GM23338 (cell line): ENCODE results near the gene KDM7A.

Source experiments
- EZH2 ChIP-seq: fragments of 200-600 bp; sonication (generic); IDR thresholded peaks from one replicate; pipeline ENCODE4 v1.8.0; 2017; ENCODE audit warnings: antibody characterized with exemption, mild to moderate bottlenecking, low read depth; ENCODE audit not compliant: unreplicated experiment
- EZH2phosphoT487 ChIP-seq: fragments of 200-600 bp; sonication (generic); IDR thresholded peaks from one replicate; pipeline ENCODE4 v1.8.1; 2018; ENCODE audit warnings: antibody characterized with exemption; ENCODE audit not compliant: unreplicated experiment
- TF ChIP-seq, protein P1 (sequence below), 2 experiments: fragments of 200-600 bp in 1 of 2; sonication (generic) in 1 of 2; conservative IDR thresholded peaks; 2 replicates each; pipeline versions ENCODE4 v1.5.1 to v1.6.1; 2016 to 2017; ENCODE audit warnings: antibody characterized with exemption in 2 of 2, low read depth in 2 of 2, mild to moderate bottlenecking in 2 of 2, moderate library complexity in 1 of 2

GRCh38 chr7:140084972-140085371, 91.8 kb downstream of the KDM7A start:
- TF ChIP-seq, protein P1, sequence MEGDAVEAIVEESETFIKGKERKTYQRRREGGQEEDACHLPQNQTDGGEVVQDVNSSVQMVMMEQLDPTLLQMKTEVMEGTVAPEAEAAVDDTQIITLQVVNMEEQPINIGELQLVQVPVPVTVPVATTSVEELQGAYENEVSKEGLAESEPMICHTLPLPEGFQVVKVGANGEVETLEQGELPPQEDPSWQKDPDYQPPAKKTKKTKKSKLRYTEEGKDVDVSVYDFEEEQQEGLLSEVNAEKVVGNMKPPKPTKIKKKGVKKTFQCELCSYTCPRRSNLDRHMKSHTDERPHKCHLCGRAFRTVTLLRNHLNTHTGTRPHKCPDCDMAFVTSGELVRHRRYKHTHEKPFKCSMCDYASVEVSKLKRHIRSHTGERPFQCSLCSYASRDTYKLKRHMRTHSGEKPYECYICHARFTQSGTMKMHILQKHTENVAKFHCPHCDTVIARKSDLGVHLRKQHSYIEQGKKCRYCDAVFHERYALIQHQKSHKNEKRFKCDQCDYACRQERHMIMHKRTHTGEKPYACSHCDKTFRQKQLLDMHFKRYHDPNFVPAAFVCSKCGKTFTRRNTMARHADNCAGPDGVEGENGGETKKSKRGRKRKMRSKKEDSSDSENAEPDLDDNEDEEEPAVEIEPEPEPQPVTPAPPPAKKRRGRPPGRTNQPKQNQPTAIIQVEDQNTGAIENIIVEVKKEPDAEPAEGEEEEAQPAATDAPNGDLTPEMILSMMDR (conservative IDR thresholded peaks at IDR 0.05; ENCODE audit: low read depth in 2 of 2): no peak
- TF ChIP-seq EZH2phosphoT487: no peak
- no peak for TF ChIP-seq EZH2
